Common myeloid progenitor, CD34-positive (primary cell): ENCODE measurements around the gene KIRREL3.

Experiments
- CTCF ChIA-PET: fragments of 350-600 bp; sonication (Branson Sonifier 250); formaldehyde crosslinking; loops from one replicate; lab custom pipeline; 2021; ENCODE audit warnings: antibody characterized with exemption; lab: Charles Lee
- POLR2A ChIA-PET: fragments of 350-600 bp; sonication (Branson Sonifier 250); formaldehyde crosslinking; loops from one replicate; lab custom pipeline; 2021; ENCODE audit warnings: antibody characterized with exemption; lab: Charles Lee
- DNase-seq, 3 donors: peaks; one replicate each; pipeline versions ENCODE4 v3.0.0 to v3.0.0-alpha.2; 2013
- H3K27ac ChIP-seq, 2 experiments: 1 replicate in 1 of 2; 2 replicates in 1 of 2; pipeline ENCODE4 v1.7.0; 2013; ENCODE audit warnings: inconsistent platforms in 2 of 2, low read length in 2 of 2, mild to moderate bottlenecking in 2 of 2, low read depth in 1 of 2, moderate library complexity in 1 of 2; ENCODE audit not compliant: severe bottlenecking in 2 of 2, insufficient read depth in 1 of 2, poor library complexity in 1 of 2
- H3K27me3 ChIP-seq, 5 experiments: replicated peaks in 2 of 5; 1 replicate in 3 of 5; 2 replicates in 2 of 5; pipeline versions ENCODE4 v1.6.1 to v1.7.0; 2013; ENCODE audit warnings: low read length in 4 of 5, mild to moderate bottlenecking in 2 of 5, moderate library complexity in 2 of 5, inconsistent platforms in 1 of 5; ENCODE audit not compliant: insufficient read depth in 5 of 5, control insufficient read depth in 4 of 5
- H3K36me3 ChIP-seq, 4 experiments: 1 replicate in 2 of 4; 2 replicates in 2 of 4; pipeline versions ENCODE4 v1.6.1 to v1.7.0; 2013; ENCODE audit warnings: low read length in 3 of 4, control low read depth in 1 of 4, mild to moderate bottlenecking in 1 of 4; ENCODE audit not compliant: control insufficient read depth in 4 of 4, insufficient read depth in 4 of 4
- H3K4me1 ChIP-seq, 4 experiments: 1 replicate in 3 of 4; 2 replicates in 1 of 4; pipeline versions ENCODE4 v1.6.1 to v1.7.1; 2013; ENCODE audit warnings: low read length in 3 of 4, mild to moderate bottlenecking in 3 of 4, control low read depth in 1 of 4, inconsistent platforms in 1 of 4, moderate library complexity in 1 of 4; ENCODE audit not compliant: control insufficient read depth in 4 of 4, insufficient read depth in 4 of 4; ENCODE audit errors: control extremely low read depth in 1 of 4
- H3K4me3 ChIP-seq, 7 experiments: 1 replicate in 4 of 7; 2 replicates in 3 of 7; pipeline versions ENCODE4 v1.5.1 to v1.7.0; 2013; ENCODE audit warnings: mild to moderate bottlenecking in 7 of 7, low read length in 6 of 7, moderate library complexity in 6 of 7, inconsistent platforms in 2 of 7, low read depth in 2 of 7, control low read depth in 1 of 7; ENCODE audit not compliant: insufficient read depth in 4 of 7, control insufficient read depth in 1 of 7; ENCODE audit errors: extremely low read depth in 1 of 7
- H3K9me3 ChIP-seq, 5 experiments: 1 replicate in 4 of 5; 2 replicates in 1 of 5; pipeline versions ENCODE4 v1.6.1 to v1.7.1; 2013; ENCODE audit warnings: low read length in 4 of 5, mild to moderate bottlenecking in 2 of 5, inconsistent platforms in 1 of 5, low read depth in 1 of 5, moderate library complexity in 1 of 5; ENCODE audit not compliant: control insufficient read depth in 4 of 5, insufficient read depth in 2 of 5; ENCODE audit errors: control extremely low read depth in 1 of 5
- WGBS: methylation state at CpG from one replicate; pipeline ENCODE4 v1.1.5; 2013; ENCODE audit not compliant: insufficient coverage; 5-methylcytosine and 5-hydroxymethylcytosine counted together

Gene KIRREL3

GRCh38 chr11:126658306-126659056 is 342.1 kb downstream of the KIRREL3 start:
- Histone ChIP-seq H3K9me3 (no peaks in the 10 kb centered on the region), H3K27ac (no peak overlapping the region), H3K27me3 (peaks cover 0 to 29% (median 5%) of the 10 kb centered on the region in 5 experiments), H3K36me3 (no peaks in the 10 kb centered on the region), H3K4me1 (no peaks in the 10 kb centered on the region), H3K4me3 (no peak overlapping the region)
- ChIA-PET CTCF (no interaction called here), POLR2A (no interaction called here)
- 97% methylated on average over 3 of the region's 6 CpGs for WGBS
- no peak for DNase-seq

DNA sequence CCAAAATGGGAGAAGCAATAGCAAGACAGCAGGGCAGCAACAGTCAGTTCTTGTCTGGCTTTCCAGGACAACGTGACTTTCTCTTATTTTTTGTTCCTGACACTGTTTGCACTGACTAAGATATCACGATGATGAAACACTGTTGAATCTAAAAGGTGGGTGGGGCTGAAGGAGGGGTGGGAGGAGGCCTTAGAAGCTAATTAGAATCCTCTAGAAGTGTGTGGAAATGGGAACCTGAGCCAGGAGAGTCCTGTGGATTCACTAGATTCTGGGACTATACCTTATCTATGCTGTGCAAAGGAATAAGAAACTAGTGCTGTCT is 344.8 kb downstream of the KIRREL3 start:
- Histone ChIP-seq H3K36me3 (no peaks in the 10 kb centered on the region), H3K4me3 (no peak overlapping the region), H3K9me3 (no peaks in the 10 kb centered on the region), H3K4me1 (no peaks in the 10 kb centered on the region), H3K27ac (no peak overlapping the region), H3K27me3 (peaks cover 0 to 39% (median 5%) of the 10 kb centered on the region in 5 experiments)
- 20% methylated on average over 1 of the region's 2 CpGs for WGBS
- CTCF ChIA-PET = no interaction called here
- DNase-seq = no peak
- POLR2A ChIA-PET = no interaction called here

- H3K27me3 ChIP-seq = peaks cover 0 to 39% (median 5%) of the 10 kb centered on the region in 5 experiments
- POLR2A ChIA-PET = no interaction called here
- H3K9me3 ChIP-seq = no peaks in the 10 kb centered on the region
- DNase-seq = no peak
- CTCF ChIA-PET = no interaction called here
- H3K4me3 ChIP-seq = no peak overlapping the region
- H3K27ac ChIP-seq = no peak overlapping the region
- no peaks in the 10 kb centered on the region for H3K36me3 ChIP-seq
- WGBS = 61% methylated on average over 11 of the region's 12 CpGs
- no peaks in the 10 kb centered on the region for H3K4me1 ChIP-seq
Observed at GRCh38 chr11:126654886-126655806, 345.4 kb downstream of the KIRREL3 start.

GRCh38 chr11:126653040-126653439 is 347.5 kb downstream of the KIRREL3 start:
- no peak overlapping the region for H3K4me3 ChIP-seq
- CTCF ChIA-PET = no interaction called here
- 89% methylated on average over 7 of the region's 8 CpGs for WGBS
- no peaks in the 10 kb centered on the region for H3K4me1 ChIP-seq
- POLR2A ChIA-PET = no interaction called here
- no peak overlapping the region for H3K27ac ChIP-seq
- DNase-seq = no peak
- peaks cover 0 to 39% (median 2%) of the 10 kb centered on the region in 5 experiments for H3K27me3 ChIP-seq
- no peaks in the 10 kb centered on the region for H3K9me3 ChIP-seq
- H3K36me3 ChIP-seq = no peaks in the 10 kb centered on the region

- H3K27ac ChIP-seq = no peak overlapping the region
- WGBS = 94% methylated on average over 2 of the region's 5 CpGs
- H3K27me3 ChIP-seq = peaks cover 0 to 12% (median 4%) of the 10 kb centered on the region in 5 experiments
- DNase-seq = no peak
- ChIA-PET POLR2A (no interaction called here), CTCF (no interaction called here)
- H3K4me3 ChIP-seq = no peak overlapping the region
- no peaks in the 10 kb centered on the region for H3K4me1 ChIP-seq
- H3K36me3 ChIP-seq = no peaks in the 10 kb centered on the region
- H3K9me3 ChIP-seq = no peaks in the 10 kb centered on the region
Observed at GRCh38 chr11:126647735-126648134, 352.8 kb downstream of the KIRREL3 start.

DNA sequence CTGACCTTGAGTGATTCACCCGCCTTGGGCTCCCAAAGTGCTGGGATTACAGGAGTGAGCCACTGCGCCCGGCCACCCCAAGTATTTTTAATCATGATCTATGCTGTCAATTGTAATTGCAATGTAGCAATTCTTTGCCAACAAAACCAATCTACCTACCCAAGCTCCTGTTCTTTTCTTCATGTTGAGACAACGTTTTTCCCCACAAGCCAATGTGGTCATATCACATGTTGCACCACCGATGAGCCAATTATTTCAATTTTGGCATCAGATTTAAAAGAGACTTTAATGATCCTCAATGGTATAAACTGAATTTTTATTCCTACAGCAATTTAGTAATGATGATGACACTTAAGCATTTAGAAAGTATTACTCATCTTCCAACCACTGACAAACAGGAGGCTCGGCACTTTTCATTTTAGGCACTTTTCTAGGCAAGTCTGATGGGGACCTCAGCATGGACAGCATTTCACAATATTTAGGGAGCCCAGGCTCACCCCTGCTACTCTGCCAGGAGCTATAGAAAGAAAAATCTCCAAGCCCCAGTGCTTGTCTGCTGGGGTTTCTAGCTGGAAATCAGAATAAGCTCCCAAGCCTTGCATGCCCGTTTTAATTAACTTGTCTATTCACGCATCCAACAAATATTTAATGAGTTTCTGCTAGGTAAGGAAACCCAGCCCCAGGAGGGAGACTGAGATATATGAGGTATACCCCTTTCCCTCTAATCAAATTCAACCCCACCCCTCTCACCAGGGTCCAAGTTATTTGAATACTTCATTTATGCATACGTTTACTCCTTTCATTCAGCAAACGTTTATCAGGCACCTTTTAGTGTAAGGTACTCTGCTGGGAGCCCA is 353.6 kb downstream of the KIRREL3 start:
- H3K27me3 ChIP-seq = peaks cover 0 to 16% (median 3%) of the 10 kb centered on the region in 5 experiments
- no peaks in the 10 kb centered on the region for H3K36me3 ChIP-seq
- 94% methylated on average over 6 of the region's 10 CpGs for WGBS
- POLR2A ChIA-PET = no interaction called here
- H3K9me3 ChIP-seq = no peaks in the 10 kb centered on the region
- DNase-seq = no peak
- CTCF ChIA-PET = no interaction called here
- H3K27ac ChIP-seq = no peak overlapping the region
- H3K4me3 ChIP-seq = no peak overlapping the region
- no peaks in the 10 kb centered on the region for H3K4me1 ChIP-seq
